ENCODE data around the gene ST6GALNAC4.

- TF ChIP-seq, protein P1, sequence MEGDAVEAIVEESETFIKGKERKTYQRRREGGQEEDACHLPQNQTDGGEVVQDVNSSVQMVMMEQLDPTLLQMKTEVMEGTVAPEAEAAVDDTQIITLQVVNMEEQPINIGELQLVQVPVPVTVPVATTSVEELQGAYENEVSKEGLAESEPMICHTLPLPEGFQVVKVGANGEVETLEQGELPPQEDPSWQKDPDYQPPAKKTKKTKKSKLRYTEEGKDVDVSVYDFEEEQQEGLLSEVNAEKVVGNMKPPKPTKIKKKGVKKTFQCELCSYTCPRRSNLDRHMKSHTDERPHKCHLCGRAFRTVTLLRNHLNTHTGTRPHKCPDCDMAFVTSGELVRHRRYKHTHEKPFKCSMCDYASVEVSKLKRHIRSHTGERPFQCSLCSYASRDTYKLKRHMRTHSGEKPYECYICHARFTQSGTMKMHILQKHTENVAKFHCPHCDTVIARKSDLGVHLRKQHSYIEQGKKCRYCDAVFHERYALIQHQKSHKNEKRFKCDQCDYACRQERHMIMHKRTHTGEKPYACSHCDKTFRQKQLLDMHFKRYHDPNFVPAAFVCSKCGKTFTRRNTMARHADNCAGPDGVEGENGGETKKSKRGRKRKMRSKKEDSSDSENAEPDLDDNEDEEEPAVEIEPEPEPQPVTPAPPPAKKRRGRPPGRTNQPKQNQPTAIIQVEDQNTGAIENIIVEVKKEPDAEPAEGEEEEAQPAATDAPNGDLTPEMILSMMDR (IDR thresholded peaks at IDR 0.05) = no peak
- TF ChIP-seq POLR2A (IDR thresholded peaks at IDR 0.05; ENCODE audit: low read depth) = no peak
Observed at GRCh38 chr9:127907867-127908659, 8.8 kb downstream of the ST6GALNAC4 start.

Measured in esophagus muscularis mucosa (tissue), 3 donors.